WTC11 (cell line): Measurements from ENCODE around the gene CRACR2B. TPM values are rescaled to one million over a fixed set of nuclear protein-coding genes. Genes with fewer than 3 reads are reported as not detected.

Source experiments
- ATAC-seq: fragments of 200-7000 bp; cut with Tn5 transposase; 2 replicates; pipeline ENCODE4 v1.10.0; 2021; ENCODE audit warnings: mild to moderate bottlenecking, moderate library complexity
- CTCF ChIA-PET: fragments of 300-600 bp; sonication (Branson Sonifier 250); formaldehyde crosslinking; loops from one replicate; lab custom pipeline; 2021; ENCODE audit warnings: antibody characterized with exemption; lab: Charles Lee
- POLR2A ChIA-PET: fragments of 350-600 bp; sonication (Branson Sonifier 250); formaldehyde crosslinking; loops from one replicate; lab custom pipeline; 2021; ENCODE audit warnings: antibody characterized with exemption; lab: Charles Lee
- DNase-seq: peaks from one replicate; pipeline ENCODE4 v3.0.0; 2021; ENCODE audit warnings: low spot score
- H3K27ac Mint-ChIP-seq: 2 replicates; pipeline ENCODE4 v1.8.0; 2021; ENCODE audit warnings: mixed read lengths
- H3K27me3 Mint-ChIP-seq: 2 replicates; pipeline ENCODE4 v1.8.0; 2021; ENCODE audit warnings: low read depth, mild to moderate bottlenecking, moderate library complexity, mixed read lengths
- H3K36me3 Mint-ChIP-seq: 2 replicates; pipeline ENCODE4 v1.8.0; 2021; ENCODE audit warnings: mixed read lengths
- H3K4me1 Mint-ChIP-seq: 2 replicates; pipeline ENCODE4 v1.8.0; 2022; ENCODE audit warnings: mixed read lengths
- H3K4me3 Mint-ChIP-seq: 2 replicates; pipeline ENCODE4 v1.8.0; 2021; ENCODE audit warnings: mild to moderate bottlenecking, moderate library complexity, mixed read lengths
- H3K9me3 Mint-ChIP-seq: 2 replicates; pipeline ENCODE4 v1.8.0; 2021; ENCODE audit warnings: mixed read lengths
- AFF4 ChIP-seq: sonication (generic); formaldehyde crosslinking; IDR thresholded peaks from 2 replicates; pipeline ENCODE4 v1.8.1; 2023; ENCODE audit warnings: mild to moderate bottlenecking, missing genetic modification reagents, borderline replicate concordance
- ARID4B ChIP-seq: sonication (generic); formaldehyde crosslinking; IDR thresholded peaks from 2 replicates; pipeline ENCODE4 v1.8.0; 2023; ENCODE audit warnings: missing genetic modification reagents, mild to moderate bottlenecking, borderline replicate concordance
- CREB1 ChIP-seq: sonication (generic); formaldehyde crosslinking; IDR thresholded peaks from 2 replicates; pipeline ENCODE4 v1.8.0; 2023; ENCODE audit warnings: mild to moderate bottlenecking, missing genetic modification reagents
- GABPB1 ChIP-seq: sonication (generic); formaldehyde crosslinking; IDR thresholded peaks from 2 replicates; pipeline ENCODE4 v1.8.1; 2023; ENCODE audit warnings: mild to moderate bottlenecking, missing genetic modification reagents
- JAZF1 ChIP-seq: fragments of 250-450 bp; sonication (Bioruptor Pico); IDR thresholded peaks from 2 replicates; pipeline ENCODE4 v1.9.0; 2021; ENCODE audit warnings: moderate library complexity, mild to moderate bottlenecking, inconsistent platforms
- KAT7 ChIP-seq: sonication (generic); formaldehyde crosslinking; IDR thresholded peaks from 2 replicates; pipeline ENCODE4 v1.8.1; 2023; ENCODE audit warnings: missing genetic modification reagents, mild to moderate bottlenecking, borderline replicate concordance
- MAX ChIP-seq: sonication (generic); formaldehyde crosslinking; IDR thresholded peaks from 2 replicates; pipeline ENCODE4 v1.8.0; 2022; ENCODE audit warnings: mild to moderate bottlenecking, missing genetic modification reagents
- NFYB ChIP-seq: sonication (generic); formaldehyde crosslinking; conservative IDR thresholded peaks from 2 replicates; pipeline ENCODE4 v1.8.0; 2022; ENCODE audit warnings: low read depth, missing genetic modification reagents
- OVOL2 ChIP-seq: fragments of 250-450 bp; sonication (Bioruptor Pico); IDR thresholded peaks from 2 replicates; pipeline ENCODE4 v1.9.0; 2021; ENCODE audit warnings: mild to moderate bottlenecking, borderline replicate concordance
- TEAD4 ChIP-seq: sonication (generic); formaldehyde crosslinking; IDR thresholded peaks from 2 replicates; pipeline ENCODE4 v1.8.0; 2022; ENCODE audit warnings: mild to moderate bottlenecking, missing genetic modification reagents
- TP53 ChIP-seq: sonication (generic); formaldehyde crosslinking; IDR thresholded peaks from 2 replicates; pipeline ENCODE4 v1.8.1; 2023; ENCODE audit warnings: mild to moderate bottlenecking, missing genetic modification reagents
- ZBTB43 ChIP-seq: sonication (generic); formaldehyde crosslinking; IDR thresholded peaks from 2 replicates; pipeline ENCODE4 v1.8.1; 2023; ENCODE audit warnings: mild to moderate bottlenecking, missing genetic modification reagents
- ZNF121 ChIP-seq: sonication (generic); formaldehyde crosslinking; IDR thresholded peaks from 2 replicates; pipeline ENCODE4 v1.8.0; 2023; ENCODE audit warnings: missing genetic modification reagents
- ZNF138 ChIP-seq: sonication (generic); formaldehyde crosslinking; conservative IDR thresholded peaks from 2 replicates; pipeline ENCODE4 v1.8.1; 2022; ENCODE audit warnings: mild to moderate bottlenecking, moderate library complexity, missing genetic modification reagents
- ZNF281 ChIP-seq: sonication (generic); formaldehyde crosslinking; IDR thresholded peaks from 2 replicates; pipeline ENCODE4 v1.8.0; 2023; ENCODE audit warnings: mild to moderate bottlenecking, missing genetic modification reagents
- ZNF671 ChIP-seq: fragments of 250-450 bp; sonication (Bioruptor Pico); IDR thresholded peaks from 2 replicates; pipeline ENCODE4 v1.8.0; 2021; ENCODE audit warnings: mild to moderate bottlenecking
- ZSCAN18 ChIP-seq: fragments of 250-450 bp; sonication (Bioruptor Pico); IDR thresholded peaks from 2 replicates; pipeline ENCODE4 v2.1.2; 2022; ENCODE audit warnings: mild to moderate bottlenecking, moderate library complexity
- total RNA-seq: library from RNA; stranded (reverse); gene quantifications from 3 replicates; pipeline ENCODE4 v1.2.3, GENCODE V29; 2021

Gene CRACR2B
- total RNA-seq, 1 experiment from 2014 or later = 46.5 TPM

- H3K4me1 Mint-ChIP-seq = peaks cover 22% of the 10 kb centered on the region
- H3K9me3 Mint-ChIP-seq = no peaks in the 10 kb centered on the region
- H3K36me3 Mint-ChIP-seq = no peaks in the 10 kb centered on the region
- no peak for TF ChIP-seq NFYB (CRISPR knock-in tag)
- TF ChIP-seq TP53 (CRISPR knock-in tag) = no peak
- no peak for TF ChIP-seq ZNF121
- no peak for TF ChIP-seq KAT7 (CRISPR knock-in tag)
- no peak for TF ChIP-seq JAZF1
- TF ChIP-seq ZNF281 (CRISPR knock-in tag) = no peak
- TF ChIP-seq ZNF671 = no peak
- no peak for TF ChIP-seq MAX (CRISPR knock-in tag)
- no peak for TF ChIP-seq ZNF138 (CRISPR knock-in tag)
- TF ChIP-seq GABPB1 (CRISPR knock-in tag) = no peak
- no peak for TF ChIP-seq TEAD4
- no peak for TF ChIP-seq ZBTB43 (CRISPR knock-in tag)
- TF ChIP-seq AFF4 (CRISPR knock-in tag) = no peak
- no peak for TF ChIP-seq ZSCAN18 (CRISPR knock-in tag)
- TF ChIP-seq CREB1 (CRISPR knock-in tag) = no peak
- TF ChIP-seq ARID4B = no peak
- no peak for TF ChIP-seq OVOL2
- peaks cover 3% of the 10 kb centered on the region; the same call in 1 of the 2 replicates for H3K27me3 Mint-ChIP-seq
- H3K27ac Mint-ChIP-seq = no peak overlapping the region
- ATAC-seq (no peak; the same call in 1 of the 2 replicates), DNase-seq (no peak)
- no peak overlapping the region for H3K4me3 Mint-ChIP-seq
- ChIA-PET POLR2A (interaction anchor here (1.1 to 1.4 kb wide), 2 partner anchors 12 to 14 kb away, joined by 3 to 7 read pairs; partner anchors contain the start of gene TSPAN4), CTCF (interaction anchor here (0.9 to 3.0 kb wide), 6 partner anchors 9 to 195 kb away, joined by 3 to 22 read pairs (median 8); partner anchors contain the start of genes POLR2L and TSPAN4)
Measured at GRCh38 chr11:856397-856796, 28.7 kb downstream of the CRACR2B start.
